ENCODE results near the gene KRT6B.
"Not testable (repeated sequence)": the region's sequence is repeated elsewhere in the genome, so short reads cannot be mapped to it uniquely, and the experiment has no call there.

The KRT6B gene

GRCh38 chr12:52469853-52470252 lies 17.9 kb upstream of the KRT6B start:
- no peak for DNase-seq (ENCODE audit: low spot score)

GRCh38 chr12:52464897-52465296 lies 13.0 kb upstream of the KRT6B start:
- no peak for DNase-seq (ENCODE audit: low spot score)

- no peak for DNase-seq (ENCODE audit: low spot score)
These were observed 9.7 kb upstream of the KRT6B start for GRCh38 chr12:52461693-52462092.

GRCh38 chr12:52458861-52459260 lies 6.9 kb upstream of the KRT6B start:
- no peak for DNase-seq (ENCODE audit: low spot score)

GRCh38 chr12:52455821-52456220 lies 3.9 kb upstream of the KRT6B start:
- DNase-seq (ENCODE audit: low spot score), result no peak

GRCh38 chr12:52454411-52455201 lies 2.7 kb upstream of the KRT6B start:
- no peak for DNase-seq (ENCODE audit: low spot score)

- no peak for DNase-seq (ENCODE audit: low spot score)
These were observed 3.7 kb downstream of the KRT6B start for GRCh38 chr12:52448228-52448627.

- not testable (repeated sequence) for DNase-seq (ENCODE audit: low spot score)
These were observed 4.8 kb downstream of the KRT6B start for GRCh38 chr12:52447196-52447595.

GRCh38 chr12:52446367-52447045 lies 5.4 kb downstream of the KRT6B start:
- no peak for DNase-seq (ENCODE audit: low spot score)

GRCh38 chr12:52445876-52446275 lies 6.1 kb downstream of the KRT6B start:
- DNase-seq (ENCODE audit: low spot score), result no peak

- DNase-seq (ENCODE audit: low spot score), result no peak
These were observed 7.0 kb downstream of the KRT6B start for GRCh38 chr12:52444647-52445595.

- DNase-seq (ENCODE audit: low spot score), result no peak
These were observed 8.0 kb downstream of the KRT6B start for GRCh38 chr12:52443966-52444365.

GRCh38 chr12:52442600-52443061 lies 9.3 kb downstream of the KRT6B start:
- DNase-seq (ENCODE audit: low spot score), result no peak

- no peak for DNase-seq (ENCODE audit: low spot score)
These were observed 10.5 kb downstream of the KRT6B start for GRCh38 chr12:52441320-52441911.

- DNase-seq (ENCODE audit: low spot score), result no peak
These were observed 11.1 kb downstream of the KRT6B start for GRCh38 chr12:52440821-52441319.

- no peak for DNase-seq (ENCODE audit: low spot score)
These were observed 12.1 kb downstream of the KRT6B start for GRCh38 chr12:52439845-52440244.

- DNase-seq (ENCODE audit: low spot score), result no peak
These were observed 12.5 kb downstream of the KRT6B start for GRCh38 chr12:52439420-52439819.

GRCh38 chr12:52438305-52439301 lies 13.3 kb downstream of the KRT6B start:
- DNase-seq (ENCODE audit: low spot score), result no peak

GRCh38 chr12:52437508-52437907 lies 14.4 kb downstream of the KRT6B start:
- no peak for DNase-seq (ENCODE audit: low spot score)

GRCh38 chr12:52436828-52437474 lies 15.0 kb downstream of the KRT6B start:
- DNase-seq (ENCODE audit: low spot score), result no peak

All from kidney capillary endothelial cell (primary cell).